Kidney capillary endothelial cell (primary cell): Measurements from ENCODE around the gene CDH13.

Experiments
- DNase-seq: peaks from one replicate; pipeline ENCODE4 v3.0.0-alpha.2; 2018; ENCODE audit warnings: low spot score

Gene CDH13

DNA sequence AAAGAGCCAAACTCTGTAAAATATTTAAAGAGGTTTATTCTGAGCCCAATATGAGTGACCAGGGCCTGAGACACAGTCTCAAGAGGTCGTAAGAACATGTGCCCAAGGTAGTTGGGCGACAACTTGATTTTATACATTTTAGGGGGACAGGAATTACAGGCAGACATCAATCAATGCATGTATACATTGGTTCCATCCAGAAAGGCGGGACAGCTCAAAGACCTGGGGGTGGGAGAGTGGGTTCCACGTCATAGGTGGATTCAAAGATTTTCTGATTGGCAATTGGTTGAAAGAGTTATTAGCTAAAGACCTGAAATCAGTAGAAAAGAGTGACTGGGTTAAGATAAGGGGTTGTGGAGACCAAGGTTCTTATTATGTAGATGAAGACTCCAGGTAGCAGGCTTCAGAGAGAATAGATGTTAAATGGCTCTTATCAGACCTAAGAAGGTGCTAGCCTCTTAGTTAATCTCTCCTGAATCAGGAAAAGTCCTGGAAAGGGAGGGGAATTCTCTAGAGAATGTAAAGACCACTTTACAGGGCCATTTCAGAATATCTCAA is 1213.4 kb downstream of the CDH13 start:
- DNase-seq: no peak

DNA sequence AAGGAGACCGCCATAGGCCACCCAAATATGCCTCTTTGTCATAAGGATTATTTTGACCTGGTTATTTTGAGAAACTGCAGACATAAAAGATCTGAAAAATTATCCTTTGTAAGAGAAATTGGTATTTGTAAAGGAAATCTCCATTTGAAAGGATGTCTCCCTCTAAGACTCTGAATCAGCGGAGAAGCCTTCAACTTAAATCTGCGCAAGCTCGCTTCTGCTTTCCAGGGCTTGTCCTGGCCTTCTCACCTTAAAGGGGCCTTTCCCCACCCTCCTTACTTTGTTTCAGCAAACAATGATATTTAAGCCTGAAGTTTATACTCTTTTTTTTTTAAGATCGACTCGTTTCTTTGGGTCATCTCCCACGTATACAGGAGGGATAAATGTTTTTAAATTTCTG is 1215.5 kb downstream of the CDH13 start:
- no peak for DNase-seq

DNA sequence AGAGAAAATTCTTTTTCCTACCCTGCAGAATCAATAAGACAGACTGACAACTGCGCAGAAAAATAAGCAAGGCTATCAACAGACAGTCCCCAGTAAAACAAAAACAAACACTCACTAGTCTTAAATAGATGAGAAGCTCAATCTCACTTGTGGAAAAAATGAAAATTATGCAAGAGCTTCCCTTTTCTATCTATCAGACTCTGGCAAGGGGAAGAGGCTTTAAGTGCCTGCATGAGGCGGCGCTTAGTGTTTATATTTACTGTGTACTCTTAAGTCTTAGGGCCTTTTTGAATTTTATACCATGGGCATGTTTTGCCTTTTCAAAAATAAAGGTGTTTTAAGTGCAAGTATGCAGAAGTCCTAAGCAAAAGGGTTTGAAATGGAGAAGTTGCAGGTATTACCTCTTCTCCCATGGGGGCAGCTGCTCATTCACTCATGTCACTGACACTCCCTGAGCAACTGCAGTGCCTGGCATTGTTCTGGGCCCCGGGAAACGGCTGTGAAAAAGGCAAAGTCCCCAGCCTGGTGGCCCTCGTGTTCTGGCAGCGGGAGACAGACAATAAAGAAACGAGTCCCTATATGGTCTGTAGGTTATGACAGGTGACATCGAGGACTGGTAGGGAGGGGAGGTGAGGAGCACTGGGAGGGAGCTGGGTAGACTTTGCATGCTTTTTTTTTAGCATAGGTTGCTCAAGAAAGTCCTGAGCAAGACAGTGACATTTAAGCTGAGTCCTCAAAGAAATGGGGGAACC is 1216.2 kb downstream of the CDH13 start:
- DNase-seq: no peak

DNA sequence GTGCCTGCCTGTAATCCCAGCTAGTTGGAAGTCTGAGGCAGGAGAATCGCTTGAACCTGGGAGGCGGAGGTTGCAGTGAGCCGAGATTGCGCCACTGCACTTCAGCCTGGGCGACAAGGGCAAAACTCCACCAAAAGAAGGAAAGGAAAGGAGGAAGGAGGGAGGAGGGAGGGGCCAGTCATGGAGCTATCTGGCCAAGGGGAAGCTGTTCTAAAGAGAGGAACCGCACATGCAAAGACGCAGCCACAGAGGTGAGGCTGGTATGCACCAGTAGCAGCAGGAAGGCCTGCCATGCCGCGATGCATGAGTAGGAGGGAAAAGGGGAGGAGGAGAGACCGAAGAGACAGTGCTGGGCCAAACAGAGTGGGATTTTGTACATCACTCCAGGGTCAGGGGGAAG is 1216.9 kb downstream of the CDH13 start:
- DNase-seq: no peak

DNA sequence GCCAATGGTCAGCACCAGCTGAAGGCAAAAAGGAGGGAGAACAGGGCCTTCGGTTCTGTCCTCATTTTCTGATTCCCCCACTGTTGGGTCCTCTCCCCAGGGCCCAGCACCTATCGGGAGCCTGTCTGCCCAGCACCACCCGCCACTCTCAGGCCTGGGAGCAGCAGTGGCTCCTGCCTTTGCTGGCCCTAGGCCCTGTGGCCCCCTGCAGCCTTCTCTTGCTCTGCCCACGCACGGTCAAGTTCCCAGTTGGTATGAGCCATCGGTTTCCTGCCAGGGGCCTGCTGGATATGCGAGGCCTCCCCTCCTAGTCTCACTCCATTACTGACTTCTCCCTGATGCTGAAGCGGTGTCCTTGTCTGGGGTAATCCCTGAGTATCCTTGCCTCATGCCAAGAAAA is 1218.5 kb downstream of the CDH13 start:
- no peak for DNase-seq

DNA sequence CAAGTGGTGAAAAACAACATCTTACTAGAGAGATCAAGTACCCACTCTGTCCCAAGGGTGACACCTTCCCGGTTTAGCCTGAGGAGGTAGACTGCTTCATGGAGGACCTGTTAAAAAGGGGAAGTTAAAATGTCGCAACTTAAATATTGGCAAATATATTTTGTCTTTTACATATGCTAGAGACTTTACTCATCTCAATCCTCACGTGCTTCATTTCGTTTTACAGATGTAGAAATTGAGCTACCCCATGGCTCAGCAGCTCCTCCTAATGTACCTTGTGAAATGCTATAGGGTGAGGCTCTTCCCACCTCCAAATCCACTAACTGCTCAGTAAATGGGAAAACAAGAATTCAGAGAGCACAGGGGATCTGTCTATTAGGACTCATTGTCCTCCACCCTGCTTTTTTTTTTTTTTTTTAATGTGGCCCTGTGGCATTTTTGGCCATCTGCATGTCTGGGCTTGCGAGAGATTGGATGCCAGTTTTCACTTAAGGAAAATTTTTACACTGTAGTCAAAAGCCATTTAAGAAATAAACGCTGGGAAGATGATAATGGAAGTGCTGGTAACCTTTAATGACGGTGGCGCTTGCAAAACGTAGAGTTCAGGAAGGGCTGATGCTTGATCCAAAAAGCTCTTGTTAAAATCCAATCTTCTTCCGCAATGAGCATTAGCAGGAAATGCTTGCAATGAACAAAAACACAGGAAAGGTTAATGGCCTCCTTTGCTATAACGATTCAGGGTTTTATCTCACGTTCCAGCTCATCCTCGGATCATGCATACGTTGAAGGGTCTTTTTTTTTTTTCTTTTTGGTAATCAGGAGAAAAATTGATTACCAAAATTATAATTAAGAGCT is 1220.8 kb downstream of the CDH13 start:
- no peak for DNase-seq

DNA sequence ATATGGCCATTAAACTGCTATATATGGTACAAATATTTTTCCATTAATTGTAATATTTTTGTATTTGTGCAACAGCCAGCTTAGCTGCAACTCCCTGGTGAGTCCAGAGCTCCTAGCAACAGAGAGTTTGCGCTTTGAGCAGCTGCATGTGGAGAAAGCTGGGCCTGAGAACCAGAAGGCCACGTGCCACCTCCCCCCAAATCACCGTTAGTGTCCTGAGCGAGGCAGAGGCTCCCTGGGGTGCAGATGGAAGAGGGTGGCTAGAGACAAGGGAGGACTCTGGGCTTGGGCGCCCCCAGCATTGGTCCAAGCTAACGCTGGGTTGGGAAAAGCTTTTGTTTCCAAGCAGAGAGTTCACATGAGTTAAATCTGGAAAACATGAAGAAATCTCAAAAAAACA is 1222.7 kb downstream of the CDH13 start:
- DNase-seq: no peak
